OCI-LY1 (cell line): ENCODE results near the gene ETV6.

Source experiments
- H2AFZ ChIP-seq: fragments of 200-600 bp; sonication (generic), shearing (Covaris generic); 2 replicates; pipeline ENCODE4 v1.6.0; 2014; ENCODE audit warnings: antibody characterized with exemption, mild to moderate bottlenecking, low read length
- H3F3A ChIP-seq: fragments of 200-600 bp; sonication (generic), shearing (Covaris generic); 2 replicates; pipeline ENCODE4 v1.6.0; 2014; ENCODE audit warnings: mild to moderate bottlenecking, antibody characterized with exemption, low read length, moderate library complexity; ENCODE audit not compliant: insufficient read depth
- H3K27ac ChIP-seq: fragments of 200-600 bp; sonication (generic); 2 replicates; pipeline ENCODE4 v1.5.1; 2014; ENCODE audit warnings: low read length, mixed run types, mild to moderate bottlenecking, low read depth; ENCODE audit not compliant: poor library complexity, severe bottlenecking
- H3K27me3 ChIP-seq: fragments of 200-600 bp; sonication (generic); 2 replicates; pipeline ENCODE4 v1.6.0; 2014; ENCODE audit warnings: antibody characterized with exemption, mild to moderate bottlenecking, low read length, moderate library complexity; ENCODE audit not compliant: insufficient read depth
- H3K36me3 ChIP-seq: fragments of 200-600 bp; sonication (generic); 2 replicates; pipeline ENCODE4 v1.6.1; 2014; ENCODE audit warnings: mild to moderate bottlenecking, antibody characterized with exemption, low read length, moderate library complexity, mixed read lengths; ENCODE audit not compliant: insufficient read depth
- H3K4me1 ChIP-seq: fragments of 200-600 bp; sonication (generic); 2 replicates; pipeline ENCODE4 v1.5.1; 2014; ENCODE audit warnings: mild to moderate bottlenecking, low read length, moderate library complexity; ENCODE audit not compliant: insufficient read depth, severe bottlenecking
- H3K4me2 ChIP-seq: fragments of 200-600 bp; sonication (generic), shearing (Covaris generic); 2 replicates; pipeline ENCODE4 v1.6.1; 2014; ENCODE audit warnings: low read length
- H3K4me3 ChIP-seq: fragments of 200-600 bp; sonication (generic); 2 replicates; pipeline ENCODE4 v1.5.1; 2014; ENCODE audit warnings: low read length, low read depth, mild to moderate bottlenecking, mixed read lengths; ENCODE audit not compliant: poor library complexity, severe bottlenecking
- H3K79me2 ChIP-seq: fragments of 200-600 bp; shearing (Covaris generic); 2 replicates; pipeline ENCODE4 v1.6.1; 2016; ENCODE audit warnings: mixed run types, low read length, mixed read lengths; ENCODE audit not compliant: insufficient read depth
- H3K9ac ChIP-seq: fragments of 200-600 bp; sonication (generic), shearing (Covaris generic); 2 replicates; pipeline ENCODE4 v1.6.1; 2014; ENCODE audit warnings: mild to moderate bottlenecking, low read length, mixed read lengths
- H3K9me2 ChIP-seq: fragments of 200-600 bp; sonication (generic), shearing (Covaris generic); 2 replicates; pipeline ENCODE4 v1.6.1; 2014; ENCODE audit warnings: low read depth, mild to moderate bottlenecking, low read length, mixed read lengths
- H3K9me3 ChIP-seq: fragments of 200-600 bp; shearing (Covaris generic); 2 replicates; pipeline ENCODE4 v1.6.1; 2014; ENCODE audit warnings: low read length, mixed read lengths
- H4K20me1 ChIP-seq: fragments of 200-600 bp; sonication (generic), shearing (Covaris generic); 2 replicates; pipeline ENCODE4 v1.6.0; 2016; ENCODE audit warnings: mild to moderate bottlenecking, low read length; ENCODE audit not compliant: insufficient read depth
- CTCF ChIP-seq: fragments of 200-600 bp; sonication (generic), shearing (Covaris generic); IDR thresholded peaks from 2 replicates; pipeline ENCODE4 v1.5.1; 2017; ENCODE audit warnings: mild to moderate bottlenecking, antibody characterized with exemption, low read length, moderate library complexity, mixed read lengths
- EZH2 ChIP-seq: fragments of 200-600 bp; sonication (generic), shearing (Covaris generic); IDR thresholded peaks from 2 replicates; pipeline ENCODE4 v1.8.0; 2017; ENCODE audit warnings: borderline replicate concordance, mixed run types, mild to moderate bottlenecking, antibody characterized with exemption, low read length, moderate library complexity, mixed read lengths

Gene ETV6

GRCh38 chr12:11827091-11828061, 177.9 kb downstream of the ETV6 start:
- H2AFZ ChIP-seq: no peak overlapping the region
- no peaks in the 10 kb centered on the region for H3K9me2 ChIP-seq
- peaks cover 87% of the 10 kb centered on the region for H3K4me1 ChIP-seq
- H3K27me3 ChIP-seq: no peaks in the 10 kb centered on the region
- no peaks in the 10 kb centered on the region for H3F3A ChIP-seq
- H3K9me3 ChIP-seq: no peaks in the 10 kb centered on the region
- H4K20me1 ChIP-seq: no peaks in the 10 kb centered on the region
- H3K9ac ChIP-seq: peak overlapping the region; percentile 59
- TF ChIP-seq CTCF (no peak), EZH2 (no peak)
- H3K36me3 ChIP-seq: no peaks in the 10 kb centered on the region
- peak overlapping the region; percentile 94 for H3K27ac ChIP-seq
- H3K4me2 ChIP-seq: peak overlapping the region; percentile 44
- peak overlapping the region; percentile 8 for H3K4me3 ChIP-seq
- H3K79me2 ChIP-seq: no peaks in the 10 kb centered on the region

- Histone ChIP-seq H3K4me1 (peaks cover 80% of the 10 kb centered on the region), H3K4me3 (no peak overlapping the region), H3K4me2 (peak overlapping the region; percentile 44), H3K36me3 (no peaks in the 10 kb centered on the region), H3F3A (no peaks in the 10 kb centered on the region), H2AFZ (no peak overlapping the region), H3K27me3 (no peaks in the 10 kb centered on the region), H4K20me1 (no peaks in the 10 kb centered on the region), H3K9me3 (no peaks in the 10 kb centered on the region), H3K27ac (peak overlapping the region; percentile 94), H3K9me2 (no peaks in the 10 kb centered on the region), H3K79me2 (no peaks in the 10 kb centered on the region), H3K9ac (peak overlapping the region; percentile 59)
- TF ChIP-seq EZH2 (no peak), CTCF (no peak)
Observed at GRCh38 chr12:11829764-11830194, 180.3 kb downstream of the ETV6 start.

- Histone ChIP-seq H3K36me3 (no peaks in the 10 kb centered on the region), H3K4me2 (peak overlapping the region; percentile 44), H2AFZ (no peak overlapping the region), H3K9me3 (no peaks in the 10 kb centered on the region), H3K4me3 (no peak overlapping the region), H4K20me1 (no peaks in the 10 kb centered on the region), H3K79me2 (no peaks in the 10 kb centered on the region), H3F3A (no peaks in the 10 kb centered on the region), H3K9ac (peak overlapping the region; percentile 59), H3K27me3 (no peaks in the 10 kb centered on the region), H3K4me1 (peaks cover 80% of the 10 kb centered on the region), H3K9me2 (no peaks in the 10 kb centered on the region), H3K27ac (peak overlapping the region; percentile 94)
- TF ChIP-seq CTCF (no peak), EZH2 (no peak)
Observed at GRCh38 chr12:11830307-11830801, 180.9 kb downstream of the ETV6 start.
